Common myeloid progenitor, CD34-positive (primary cell): ENCODE measurements around the gene MICAL3.
A peak's percentile ranks its signal among the peaks of the same experiment; 100 is the strongest.

Experiments
- CTCF ChIA-PET: fragments of 350-600 bp; sonication (Branson Sonifier 250); formaldehyde crosslinking; loops from one replicate; lab custom pipeline; 2021; ENCODE audit warnings: antibody characterized with exemption; lab: Charles Lee
- POLR2A ChIA-PET: fragments of 350-600 bp; sonication (Branson Sonifier 250); formaldehyde crosslinking; loops from one replicate; lab custom pipeline; 2021; ENCODE audit warnings: antibody characterized with exemption; lab: Charles Lee
- DNase-seq, 3 donors: peaks; one replicate each; pipeline versions ENCODE4 v3.0.0 to v3.0.0-alpha.2; 2013
- H3K27ac ChIP-seq, 2 experiments: 1 replicate in 1 of 2; 2 replicates in 1 of 2; pipeline ENCODE4 v1.7.0; 2013; ENCODE audit warnings: inconsistent platforms in 2 of 2, low read length in 2 of 2, mild to moderate bottlenecking in 2 of 2, low read depth in 1 of 2, moderate library complexity in 1 of 2; ENCODE audit not compliant: severe bottlenecking in 2 of 2, insufficient read depth in 1 of 2, poor library complexity in 1 of 2
- H3K27me3 ChIP-seq, 5 experiments: replicated peaks in 2 of 5; 1 replicate in 3 of 5; 2 replicates in 2 of 5; pipeline versions ENCODE4 v1.6.1 to v1.7.0; 2013; ENCODE audit warnings: low read length in 4 of 5, mild to moderate bottlenecking in 2 of 5, moderate library complexity in 2 of 5, inconsistent platforms in 1 of 5; ENCODE audit not compliant: insufficient read depth in 5 of 5, control insufficient read depth in 4 of 5
- H3K36me3 ChIP-seq, 4 experiments: 1 replicate in 2 of 4; 2 replicates in 2 of 4; pipeline versions ENCODE4 v1.6.1 to v1.7.0; 2013; ENCODE audit warnings: low read length in 3 of 4, control low read depth in 1 of 4, mild to moderate bottlenecking in 1 of 4; ENCODE audit not compliant: control insufficient read depth in 4 of 4, insufficient read depth in 4 of 4
- H3K4me1 ChIP-seq, 4 experiments: 1 replicate in 3 of 4; 2 replicates in 1 of 4; pipeline versions ENCODE4 v1.6.1 to v1.7.1; 2013; ENCODE audit warnings: low read length in 3 of 4, mild to moderate bottlenecking in 3 of 4, control low read depth in 1 of 4, inconsistent platforms in 1 of 4, moderate library complexity in 1 of 4; ENCODE audit not compliant: control insufficient read depth in 4 of 4, insufficient read depth in 4 of 4; ENCODE audit errors: control extremely low read depth in 1 of 4
- H3K4me3 ChIP-seq, 7 experiments: 1 replicate in 4 of 7; 2 replicates in 3 of 7; pipeline versions ENCODE4 v1.5.1 to v1.7.0; 2013; ENCODE audit warnings: mild to moderate bottlenecking in 7 of 7, low read length in 6 of 7, moderate library complexity in 6 of 7, inconsistent platforms in 2 of 7, low read depth in 2 of 7, control low read depth in 1 of 7; ENCODE audit not compliant: insufficient read depth in 4 of 7, control insufficient read depth in 1 of 7; ENCODE audit errors: extremely low read depth in 1 of 7
- H3K9me3 ChIP-seq, 5 experiments: 1 replicate in 4 of 5; 2 replicates in 1 of 5; pipeline versions ENCODE4 v1.6.1 to v1.7.1; 2013; ENCODE audit warnings: low read length in 4 of 5, mild to moderate bottlenecking in 2 of 5, inconsistent platforms in 1 of 5, low read depth in 1 of 5, moderate library complexity in 1 of 5; ENCODE audit not compliant: control insufficient read depth in 4 of 5, insufficient read depth in 2 of 5; ENCODE audit errors: control extremely low read depth in 1 of 5
- WGBS: methylation state at CpG from one replicate; pipeline ENCODE4 v1.1.5; 2013; ENCODE audit not compliant: insufficient coverage; 5-methylcytosine and 5-hydroxymethylcytosine counted together

MICAL3 gene

DNA sequence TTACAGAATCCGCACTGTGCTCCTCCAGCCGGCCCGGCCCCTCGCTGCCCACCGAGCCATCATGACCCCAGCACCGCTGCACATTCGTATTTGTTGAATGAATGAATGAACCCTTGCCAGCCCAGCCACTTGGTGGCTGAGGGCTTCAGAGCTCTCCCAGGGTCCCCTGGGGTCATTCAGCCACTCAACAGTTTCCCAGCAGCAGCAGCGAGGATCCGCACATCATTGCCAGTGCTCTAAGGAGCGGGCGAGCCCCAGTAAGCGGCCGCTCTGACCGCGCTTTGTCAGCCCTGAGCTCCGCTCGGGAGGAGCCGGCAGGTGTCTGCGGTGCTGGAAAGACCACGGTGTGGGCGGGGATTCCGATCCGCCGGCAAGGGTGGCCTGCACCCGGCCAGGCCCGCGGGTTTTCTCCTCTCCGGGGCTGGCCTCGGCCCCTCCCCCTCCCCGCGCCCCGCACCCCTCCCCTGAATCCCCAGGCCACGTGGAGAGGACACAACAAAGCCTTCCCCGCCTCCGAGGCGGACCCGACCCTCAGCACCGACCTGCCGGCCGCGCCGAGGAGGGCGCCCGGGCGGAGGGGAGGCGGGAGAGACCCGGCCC lies 250.7 kb downstream of the MICAL3 start:
- peak; percentile 27 to 72 (median 59) for DNase-seq
- Histone ChIP-seq H3K27me3 (no peaks in the 10 kb centered on the region), H3K4me3 (peak overlapping the region; percentile 59 to 80 (median 76)), H3K27ac (peak overlapping the region in 1 of 2 experiments; percentile 64), H3K9me3 (no peaks in the 10 kb centered on the region), H3K4me1 (peaks cover 4 to 87% (median 75%) of the 10 kb centered on the region in 4 experiments), H3K36me3 (peaks cover 0 to 12% (median 3%) of the 10 kb centered on the region in 4 experiments)
- CTCF ChIA-PET, result interaction anchor here (0.9 to 5.5 kb wide), 8 partner anchors 7 to 215 kb away, joined by 3 to 47 read pairs (median 6); no protein-coding TSS in a partner anchor
- POLR2A ChIA-PET, result interaction anchor here (1.0 to 2.8 kb wide), 3 partner anchors 10 to 309 kb away, joined by 3 to 12 read pairs (median 3); no protein-coding TSS in a partner anchor
- WGBS, result 3% methylated on average over 29 of the region's 47 CpGs

- POLR2A ChIA-PET, result interaction anchor here (1.0 to 2.8 kb wide), 3 partner anchors 9 to 310 kb away, joined by 3 to 12 read pairs (median 3); no protein-coding TSS in a partner anchor
- WGBS, result 20% methylated on average over 12 of the region's 18 CpGs
- no peaks in the 10 kb centered on the region for H3K9me3 ChIP-seq
- no peak for DNase-seq
- H3K27me3 ChIP-seq, result no peaks in the 10 kb centered on the region
- H3K27ac ChIP-seq, result peak overlapping the region in 1 of 2 experiments; percentile 64
- peaks cover 0 to 15% (median 3%) of the 10 kb centered on the region in 4 experiments for H3K36me3 ChIP-seq
- H3K4me3 ChIP-seq, result peak overlapping the region; percentile 59 to 80 (median 76)
- CTCF ChIA-PET, result interaction anchor here (0.9 to 5.5 kb wide), 9 partner anchors 8 to 304 kb away, joined by 3 to 47 read pairs (median 6); partner anchors contain the start of gene PEX26
- H3K4me1 ChIP-seq, result peaks cover 4 to 82% (median 72%) of the 10 kb centered on the region in 4 experiments
These were observed 251.3 kb downstream of the MICAL3 start for GRCh38 chr22:17772958-17773605.

DNA sequence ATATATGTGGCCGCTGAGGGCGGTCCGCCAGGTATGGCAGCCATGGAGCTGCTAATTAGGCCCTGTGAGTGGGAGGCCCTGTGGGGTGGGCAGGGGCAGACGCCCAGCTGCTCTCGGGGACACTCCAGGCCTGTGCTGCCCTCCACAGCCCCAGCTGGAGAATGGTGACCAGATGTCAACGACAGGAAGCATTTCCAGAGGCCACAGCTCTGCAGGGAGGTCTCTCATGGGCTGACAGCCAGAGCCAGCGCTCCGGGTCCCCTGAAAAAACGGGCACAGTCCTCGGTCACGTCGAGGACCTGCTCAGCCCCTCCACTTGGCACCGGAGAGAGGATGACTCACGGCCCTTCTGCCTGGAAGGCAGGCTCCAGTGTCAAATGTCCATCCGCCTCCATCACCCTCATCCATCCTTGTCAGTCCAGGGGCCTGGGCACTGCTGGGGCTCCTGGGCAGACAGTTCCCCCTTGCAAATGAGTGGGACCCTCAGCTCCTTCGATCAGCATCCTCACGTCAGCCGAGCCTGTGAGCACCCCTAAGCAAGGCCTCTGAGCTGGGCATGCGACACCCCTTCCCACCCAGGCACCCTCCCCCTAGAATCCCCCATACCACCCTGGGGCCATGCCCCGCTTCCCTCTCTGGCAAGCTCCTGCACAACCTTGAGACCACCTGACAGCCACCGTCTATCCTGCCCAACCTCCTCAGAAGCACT lies 252.0 kb downstream of the MICAL3 start:
- H3K4me3 ChIP-seq, result peak overlapping the region in 6 of 7 experiments; percentile 72 to 80 (median 76)
- DNase-seq, result no peak
- no peaks in the 10 kb centered on the region for H3K9me3 ChIP-seq
- peak overlapping the region in 1 of 2 experiments; percentile 71 for H3K27ac ChIP-seq
- H3K36me3 ChIP-seq, result peaks cover 0 to 16% (median 3%) of the 10 kb centered on the region in 4 experiments
- WGBS, result 88% methylated on average over 17 of the region's 21 CpGs
- H3K27me3 ChIP-seq, result no peaks in the 10 kb centered on the region
- peaks cover 6 to 75% (median 65%) of the 10 kb centered on the region in 4 experiments for H3K4me1 ChIP-seq
- ChIA-PET CTCF (interaction anchor here (1.1 to 5.5 kb wide), 9 partner anchors 8 to 305 kb away, joined by 3 to 47 read pairs (median 6); partner anchors contain the start of gene PEX26), POLR2A (interaction anchor here (2.8 kb wide), 1 partner anchor 12 kb away, joined by 12 read pairs; no protein-coding TSS in a partner anchor)

GRCh38 chr22:17770180-17771077 lies 253.9 kb downstream of the MICAL3 start:
- no peak overlapping the region for H3K4me3 ChIP-seq
- peaks cover 0 to 16% (median 3%) of the 10 kb centered on the region in 4 experiments for H3K36me3 ChIP-seq
- peaks cover 3 to 61% (median 55%) of the 10 kb centered on the region in 4 experiments for H3K4me1 ChIP-seq
- 93% methylated on average over 17 of the region's 19 CpGs for WGBS
- no peak for DNase-seq
- POLR2A ChIA-PET, result interaction anchor here (1.1 kb wide), 1 partner anchor 18 kb away, joined by 4 read pairs; no protein-coding TSS in a partner anchor
- H3K27me3 ChIP-seq, result no peaks in the 10 kb centered on the region
- CTCF ChIA-PET, result interaction anchor here (1.5 to 5.5 kb wide), 3 partner anchors 10 to 18 kb away, joined by 4 to 47 read pairs (median 12); no protein-coding TSS in a partner anchor
- no peaks in the 10 kb centered on the region for H3K9me3 ChIP-seq
- H3K27ac ChIP-seq, result peak overlapping the region in 1 of 2 experiments; percentile 30

DNA sequence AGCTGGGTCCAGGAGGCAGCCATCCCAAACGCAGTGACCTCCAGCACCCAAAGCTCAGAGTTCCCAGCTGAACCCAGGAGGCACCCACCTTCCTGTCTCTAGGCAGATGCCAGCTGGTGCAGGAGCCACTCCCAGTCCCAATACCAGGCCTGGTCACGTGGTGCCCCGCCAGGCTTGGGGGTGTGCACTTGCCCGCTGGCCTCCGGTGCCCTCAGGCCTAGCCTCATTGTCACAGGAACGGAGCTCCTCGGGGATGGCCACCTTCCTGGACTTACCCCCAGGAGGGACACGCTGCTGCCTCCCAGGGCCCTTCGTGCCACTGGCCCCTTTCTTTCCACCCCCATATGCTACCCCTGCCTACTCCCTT lies 254.7 kb downstream of the MICAL3 start:
- 98% methylated on average over 9 of the region's 9 CpGs for WGBS
- CTCF ChIA-PET, result interaction anchor here (5.5 kb wide), 1 partner anchor 16 kb away, joined by 47 read pairs; no protein-coding TSS in a partner anchor
- Histone ChIP-seq H3K36me3 (peaks cover 0 to 16% (median 3%) of the 10 kb centered on the region in 4 experiments), H3K4me1 (peaks cover 6 to 60% (median 54%) of the 10 kb centered on the region in 4 experiments), H3K9me3 (no peaks in the 10 kb centered on the region), H3K27ac (peak overlapping the region in 1 of 2 experiments; percentile 30), H3K4me3 (no peak overlapping the region), H3K27me3 (no peaks in the 10 kb centered on the region)
- POLR2A ChIA-PET, result no interaction called here
- DNase-seq, result no peak
